ENCODE measurements around the gene HORMAD2. TPM values are rescaled to one million over a fixed set of nuclear protein-coding genes. Genes with fewer than 3 reads are reported as not detected.
A peak's percentile ranks its signal among the peaks of the same experiment; 100 is the strongest.

HORMAD2 gene
- 1 to 10 TPM in 1 of 2 donors, not detected in 1; 6.9 TPM for total RNA-seq

DNA sequence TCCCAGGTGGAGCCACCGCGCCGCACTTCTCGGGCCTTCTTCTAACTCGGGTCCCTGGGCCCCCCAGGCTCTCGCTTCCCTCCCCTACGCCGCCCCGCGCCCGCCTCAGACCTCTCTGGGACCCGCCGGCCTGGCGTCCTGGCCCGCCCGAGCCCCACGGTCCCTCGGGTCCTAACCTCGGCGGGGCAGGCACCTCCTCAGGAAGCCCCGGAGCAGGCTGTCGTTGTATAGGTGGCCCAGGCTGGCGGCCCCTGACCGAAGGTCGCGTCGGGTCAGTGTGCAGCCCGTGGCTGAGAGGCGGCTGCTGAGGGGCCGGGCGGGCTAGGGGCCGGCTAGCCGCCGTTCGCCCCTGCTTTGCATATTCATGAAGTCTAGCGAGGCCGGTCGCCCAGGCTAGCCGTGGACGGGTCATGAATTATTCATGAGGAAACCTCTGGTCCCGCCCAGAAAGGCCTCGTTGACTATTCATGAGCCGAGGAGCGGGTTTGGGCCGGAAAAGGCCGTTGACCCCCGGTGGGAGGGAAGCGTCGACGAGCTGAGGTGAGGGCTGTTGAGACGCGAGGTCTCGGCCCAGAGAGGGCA, at the start of gene HORMAD2:
Gene HORMAD2 (plus strand): TSS at position 513 of the 582 bp plus-strand sequence. CDS start 13,489 bp downstream, outside the sequence.
- no peaks in the 10 kb centered on the region for H3K4me1 ChIP-seq (replicated peaks)
- intact Hi-C loops (cut with DNase I): no loop called here
- H3K4me3 ChIP-seq: no peak within 1 kb of the TSS
- H3K27ac ChIP-seq: no peak within 1 kb of the TSS
- no peaks in the 10 kb centered on the region for H3K27me3 ChIP-seq (replicated peaks; ENCODE audit: insufficient read depth)
- no peaks in the 10 kb centered on the region for H3K36me3 ChIP-seq
- no peak for DNase-seq (ENCODE audit: low spot score)
- WGBS: 57% methylated on average over 35 of the region's 53 CpGs
- TF ChIP-seq, protein P1, sequence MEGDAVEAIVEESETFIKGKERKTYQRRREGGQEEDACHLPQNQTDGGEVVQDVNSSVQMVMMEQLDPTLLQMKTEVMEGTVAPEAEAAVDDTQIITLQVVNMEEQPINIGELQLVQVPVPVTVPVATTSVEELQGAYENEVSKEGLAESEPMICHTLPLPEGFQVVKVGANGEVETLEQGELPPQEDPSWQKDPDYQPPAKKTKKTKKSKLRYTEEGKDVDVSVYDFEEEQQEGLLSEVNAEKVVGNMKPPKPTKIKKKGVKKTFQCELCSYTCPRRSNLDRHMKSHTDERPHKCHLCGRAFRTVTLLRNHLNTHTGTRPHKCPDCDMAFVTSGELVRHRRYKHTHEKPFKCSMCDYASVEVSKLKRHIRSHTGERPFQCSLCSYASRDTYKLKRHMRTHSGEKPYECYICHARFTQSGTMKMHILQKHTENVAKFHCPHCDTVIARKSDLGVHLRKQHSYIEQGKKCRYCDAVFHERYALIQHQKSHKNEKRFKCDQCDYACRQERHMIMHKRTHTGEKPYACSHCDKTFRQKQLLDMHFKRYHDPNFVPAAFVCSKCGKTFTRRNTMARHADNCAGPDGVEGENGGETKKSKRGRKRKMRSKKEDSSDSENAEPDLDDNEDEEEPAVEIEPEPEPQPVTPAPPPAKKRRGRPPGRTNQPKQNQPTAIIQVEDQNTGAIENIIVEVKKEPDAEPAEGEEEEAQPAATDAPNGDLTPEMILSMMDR (IDR thresholded peaks at IDR 0.05): no peak
- no peak for TF ChIP-seq POLR2A (IDR thresholded peaks at IDR 0.05)
- no peak for TF ChIP-seq POLR2AphosphoS5 (IDR thresholded peaks at IDR 0.05)
- H3K9me3 ChIP-seq: no peaks in the 10 kb centered on the region

- TF ChIP-seq, protein P1 (IDR thresholded peaks at IDR 0.05): no peak
- TF ChIP-seq POLR2AphosphoS5 (IDR thresholded peaks at IDR 0.05) (no peak), POLR2A (IDR thresholded peaks at IDR 0.05) (no peak)
- Histone ChIP-seq H3K4me3 (no peak overlapping the region), H3K9me3 (no peaks in the 10 kb centered on the region), H3K36me3 (peaks cover under 1 to 2% of the 10 kb centered on the region in 2 donors), H3K4me1 (replicated peaks) (no peaks in the 10 kb centered on the region), H3K27ac (peak overlapping the region in 1 of 2 donors; percentile 24), H3K27me3 (replicated peaks; ENCODE audit: insufficient read depth) (no peaks in the 10 kb centered on the region)
- no peak for DNase-seq (ENCODE audit: low spot score)
- intact Hi-C loops (cut with DNase I): no loop called here
- WGBS: 75% methylated on average over 3 of the region's 3 CpGs
Measured at GRCh38 chr22:30031328-30031727, 48.9 kb upstream of the HORMAD2 start.

DNA sequence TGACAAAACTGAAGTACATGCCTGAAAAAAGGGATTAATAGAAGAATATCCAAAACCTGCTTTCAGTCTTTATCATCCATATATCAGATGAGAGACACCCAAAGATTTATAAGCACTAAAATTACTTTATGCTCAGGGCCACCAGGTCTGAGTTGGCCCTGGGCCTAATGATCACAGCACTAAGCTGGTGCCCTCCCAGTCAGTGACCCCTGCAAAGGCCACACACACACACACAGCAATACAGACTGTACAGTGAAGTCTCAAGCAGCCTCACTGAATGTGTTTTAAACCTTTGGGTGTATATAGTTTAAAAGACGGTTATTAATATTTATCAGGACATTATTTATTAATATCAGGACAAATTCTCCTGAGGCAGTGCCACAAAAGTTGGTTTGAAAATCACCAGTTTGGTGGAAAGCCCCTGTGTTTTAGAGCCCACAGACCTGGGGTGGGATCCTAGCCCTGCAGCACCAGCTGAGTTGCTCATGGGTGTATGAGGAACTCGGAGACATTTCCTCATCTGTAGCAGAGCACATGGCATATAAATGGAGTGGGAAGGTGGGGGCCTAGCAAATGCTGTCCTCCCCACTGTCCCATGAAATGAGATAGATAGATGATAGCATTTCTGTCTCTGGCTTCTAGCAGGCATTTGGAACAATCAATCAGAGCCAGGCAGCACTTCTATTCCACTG, 48.4 kb upstream of the HORMAD2 start:
- H3K4me3 ChIP-seq: no peak overlapping the region
- intact Hi-C loops (cut with DNase I): no loop called here
- H3K27me3 ChIP-seq (replicated peaks; ENCODE audit: insufficient read depth): no peaks in the 10 kb centered on the region
- H3K36me3 ChIP-seq: no peaks in the 10 kb centered on the region
- no peak for DNase-seq (ENCODE audit: low spot score)
- 77% methylated on average over 2 of the region's 2 CpGs for WGBS
- H3K27ac ChIP-seq: no peak overlapping the region
- TF ChIP-seq, protein P1 (IDR thresholded peaks at IDR 0.05): no peak
- TF ChIP-seq POLR2A (IDR thresholded peaks at IDR 0.05): no peak
- TF ChIP-seq POLR2AphosphoS5 (IDR thresholded peaks at IDR 0.05): no peak
- no peaks in the 10 kb centered on the region for H3K9me3 ChIP-seq
- no peaks in the 10 kb centered on the region for H3K4me1 ChIP-seq (replicated peaks)

- Histone ChIP-seq H3K36me3 (no peaks in the 10 kb centered on the region), H3K27me3 (replicated peaks; ENCODE audit: insufficient read depth) (no peaks in the 10 kb centered on the region), H3K4me1 (replicated peaks) (no peaks in the 10 kb centered on the region), H3K4me3 (no peak overlapping the region), H3K27ac (no peak overlapping the region), H3K9me3 (no peaks in the 10 kb centered on the region)
- WGBS: 87% methylated on average over 4 of the region's 4 CpGs
- intact Hi-C loops (cut with DNase I): no loop called here
- DNase-seq (ENCODE audit: low spot score): no peak
- TF ChIP-seq POLR2A (IDR thresholded peaks at IDR 0.05) (no peak), POLR2AphosphoS5 (IDR thresholded peaks at IDR 0.05) (no peak)
- TF ChIP-seq, protein P1 (IDR thresholded peaks at IDR 0.05): no peak
Measured at GRCh38 chr22:30033137-30033536, 47.1 kb upstream of the HORMAD2 start.

- WGBS: 65% methylated on average over 5 of the region's 5 CpGs
- Histone ChIP-seq H3K27ac (no peak overlapping the region), H3K4me3 (no peak overlapping the region), H3K9me3 (no peaks in the 10 kb centered on the region), H3K4me1 (replicated peaks) (no peaks in the 10 kb centered on the region), H3K36me3 (no peaks in the 10 kb centered on the region), H3K27me3 (replicated peaks; ENCODE audit: insufficient read depth) (no peaks in the 10 kb centered on the region)
- intact Hi-C loops (cut with DNase I): no loop called here
- TF ChIP-seq, protein P1 (IDR thresholded peaks at IDR 0.05): no peak
- TF ChIP-seq POLR2A (IDR thresholded peaks at IDR 0.05): no peak
- TF ChIP-seq POLR2AphosphoS5 (IDR thresholded peaks at IDR 0.05): no peak
- no peak for DNase-seq (ENCODE audit: low spot score)
Measured at GRCh38 chr22:30033901-30034300, 46.4 kb upstream of the HORMAD2 start.

All from prostate gland (tissue), 2 donors.